Activated T-helper 9 cell treated with anti-CD3 and anti-CD28 coated beads, Interleukin-2, amount 50 U/mL, for 16 hours (primary cell): ENCODE measurements around the gene EBLN2.

Experiments used
- DNase-seq: peaks from one replicate; pipeline ENCODE4 v3.0.0-alpha.2; 2020; ENCODE audit warnings: low read depth

Gene EBLN2

GRCh38 chr3:73061416-73061815 lies at the start of gene EBLN2:
Gene EBLN2 (plus strand): TSS chr3:73061659. CDS start chr3:73062082, 423 bp downstream.
- no peak for DNase-seq

DNA sequence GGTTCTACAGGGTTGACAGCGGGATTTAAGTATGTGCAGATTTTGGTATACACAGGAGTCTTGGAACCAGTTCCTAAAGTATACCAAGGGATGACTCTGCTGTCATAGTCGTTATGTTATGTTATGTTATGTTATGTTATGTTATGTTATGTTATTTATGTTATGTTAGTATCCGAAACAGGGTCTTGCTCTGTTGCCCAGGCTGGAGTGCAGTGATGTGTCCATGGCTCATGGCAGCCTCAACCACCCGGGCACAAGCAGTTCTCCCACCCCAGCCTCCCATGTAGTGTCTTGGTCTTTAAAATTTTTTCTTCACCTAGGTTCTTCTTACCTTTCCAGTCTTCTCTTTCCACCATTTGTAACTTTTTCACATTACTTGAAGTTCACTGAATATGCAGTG lies 43.2 kb upstream of the EBLN2 start:
- no peak for DNase-seq

- DNase-seq, result no peak
Observed at GRCh38 chr3:73018790-73019441, 42.5 kb upstream of the EBLN2 start.

GRCh38 chr3:73021301-73021835 lies 40.1 kb upstream of the EBLN2 start:
- no peak for DNase-seq

DNA sequence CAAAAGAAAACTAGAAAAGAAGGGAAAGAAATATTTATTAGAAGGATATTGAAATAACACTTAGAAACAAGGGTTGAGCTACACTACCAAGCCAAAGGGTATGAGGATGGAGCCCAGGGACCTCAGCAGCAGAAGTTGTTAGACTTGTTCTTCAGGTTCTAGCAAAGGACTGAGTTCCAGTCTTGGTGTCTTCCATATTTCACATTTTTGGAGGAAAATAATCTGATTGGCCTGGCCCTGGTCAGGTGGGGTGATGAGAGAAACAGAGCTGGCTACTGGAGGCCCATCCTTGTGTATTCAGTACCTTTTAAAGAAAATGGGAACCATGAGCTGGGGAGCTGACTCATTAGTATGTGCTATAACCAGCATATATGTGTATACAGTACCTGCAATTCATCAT lies 36.6 kb upstream of the EBLN2 start:
- no peak for DNase-seq

DNA sequence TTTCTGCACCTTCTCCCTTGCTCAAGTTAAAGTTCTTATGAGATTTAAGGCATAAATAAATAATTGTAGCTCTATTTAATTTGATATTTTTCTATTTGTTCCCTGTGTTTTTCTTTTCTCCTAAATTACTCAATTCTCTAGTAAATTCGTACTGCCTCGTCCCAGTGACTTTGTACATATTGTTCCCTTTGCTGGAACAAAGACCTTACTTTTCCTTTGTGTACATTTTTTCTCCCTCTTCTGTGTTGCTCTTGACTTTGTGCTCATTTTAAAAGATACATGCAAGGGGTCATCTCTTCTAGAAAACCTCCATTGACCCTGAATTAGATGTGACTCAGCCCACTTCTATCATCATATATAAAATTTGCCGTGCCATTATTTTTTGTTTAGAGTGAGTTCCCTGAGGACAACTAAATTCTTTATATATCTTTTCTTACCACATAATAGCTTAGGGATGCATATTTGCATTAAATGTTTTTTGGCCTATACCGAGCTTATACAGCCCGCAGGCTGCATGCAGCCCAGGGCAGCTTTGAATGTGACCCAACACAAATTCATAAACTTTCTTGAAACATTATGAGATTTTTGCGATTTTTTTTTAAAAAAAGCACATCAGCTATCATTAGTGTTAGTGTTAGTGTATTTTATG lies 35.2 kb upstream of the EBLN2 start:
- no peak for DNase-seq

GRCh38 chr3:73026760-73027113 lies 34.7 kb upstream of the EBLN2 start:
- DNase-seq, result no peak

DNA sequence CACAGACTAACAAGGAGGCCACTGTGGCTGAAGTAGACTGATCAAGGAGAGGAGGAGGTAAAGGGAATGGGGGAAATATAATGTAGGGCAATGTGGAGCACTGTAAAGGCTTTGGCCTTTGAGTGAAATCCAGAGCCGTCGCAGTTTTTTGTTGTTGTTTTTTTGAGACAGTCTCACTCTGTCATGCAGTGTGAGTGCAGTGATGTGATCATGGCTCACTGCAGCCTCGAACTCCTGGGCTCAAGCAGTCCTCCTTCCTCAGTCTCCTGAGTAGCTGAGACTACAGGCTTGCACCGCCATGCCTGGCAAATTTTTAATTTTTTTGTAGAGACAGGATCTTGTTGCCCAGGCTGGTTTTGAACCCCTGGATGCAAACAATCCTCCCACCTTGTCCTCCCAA lies 32.7 kb upstream of the EBLN2 start:
- DNase-seq, result no peak

DNA sequence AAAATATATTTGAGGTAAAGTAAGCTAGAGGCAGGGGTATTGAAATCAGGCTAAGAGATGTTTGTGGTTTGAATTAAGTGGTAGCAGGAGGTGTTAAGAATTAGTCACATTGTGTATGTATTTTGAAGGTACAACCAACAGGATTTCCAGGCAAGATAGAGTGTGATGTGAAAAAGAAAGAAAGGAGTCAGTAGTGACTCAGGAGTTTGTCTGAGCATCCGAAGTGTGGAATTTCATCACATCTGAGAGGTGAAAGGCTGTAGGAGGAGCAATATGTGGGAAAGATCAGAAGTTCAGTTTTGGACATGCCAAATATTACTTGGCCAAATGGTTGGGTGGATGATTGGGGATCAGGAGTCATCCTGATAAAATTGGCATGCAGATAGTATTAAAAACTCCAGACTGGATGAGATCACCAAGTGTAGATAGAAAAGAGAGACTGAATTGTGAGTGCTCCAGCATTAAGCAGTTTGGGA lies 32.1 kb upstream of the EBLN2 start:
- no peak for DNase-seq

DNA sequence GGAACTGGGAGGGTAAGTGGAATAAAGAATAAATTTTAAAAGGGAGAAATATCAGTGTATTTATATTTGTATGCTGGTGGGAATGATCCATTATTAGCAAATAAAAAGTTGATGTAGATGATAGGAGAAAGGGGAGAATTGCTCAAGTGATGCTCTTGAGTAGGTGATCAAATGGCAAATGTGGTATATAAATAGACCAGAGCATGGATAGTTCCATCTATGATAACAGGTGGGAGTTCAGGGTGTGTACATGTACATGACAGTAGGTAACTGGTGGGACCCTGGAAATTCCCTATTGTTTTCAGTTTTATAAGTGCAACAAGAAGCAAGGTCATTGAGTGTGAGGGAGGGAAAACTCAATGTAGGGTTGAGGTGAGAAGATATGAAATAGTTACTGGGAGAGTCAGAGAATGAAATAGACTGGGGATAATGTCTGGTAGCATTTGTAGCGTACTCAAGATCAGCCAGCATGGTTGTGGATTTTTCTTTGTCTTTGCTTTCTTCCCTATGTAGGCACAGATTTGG lies 31.3 kb upstream of the EBLN2 start:
- DNase-seq, result no peak

DNA sequence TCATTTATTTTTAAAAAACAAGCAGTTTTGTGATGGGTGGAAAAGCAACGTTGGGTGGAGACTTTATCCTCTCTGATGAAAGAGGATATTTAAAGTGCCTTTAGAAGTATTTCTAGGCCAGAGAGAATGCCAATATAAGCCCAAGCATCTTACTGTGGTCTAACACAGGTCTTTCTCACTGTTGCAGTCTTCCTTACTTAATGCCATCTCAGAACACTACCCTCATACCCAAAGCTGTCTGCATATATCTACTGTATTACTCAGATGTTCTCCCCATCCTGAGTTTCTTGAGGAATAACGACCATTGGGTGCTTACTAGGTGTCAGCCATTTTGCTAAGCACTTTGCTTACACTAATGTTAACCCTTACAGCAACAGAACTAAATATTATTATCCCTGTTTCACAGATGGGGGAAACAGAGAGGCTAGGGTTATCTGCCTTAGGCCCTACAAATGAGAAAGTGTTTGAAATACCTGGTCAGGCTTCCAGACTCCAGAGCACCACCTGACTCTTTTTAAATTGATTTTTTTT lies 29.8 kb upstream of the EBLN2 start:
- DNase-seq, result no peak

DNA sequence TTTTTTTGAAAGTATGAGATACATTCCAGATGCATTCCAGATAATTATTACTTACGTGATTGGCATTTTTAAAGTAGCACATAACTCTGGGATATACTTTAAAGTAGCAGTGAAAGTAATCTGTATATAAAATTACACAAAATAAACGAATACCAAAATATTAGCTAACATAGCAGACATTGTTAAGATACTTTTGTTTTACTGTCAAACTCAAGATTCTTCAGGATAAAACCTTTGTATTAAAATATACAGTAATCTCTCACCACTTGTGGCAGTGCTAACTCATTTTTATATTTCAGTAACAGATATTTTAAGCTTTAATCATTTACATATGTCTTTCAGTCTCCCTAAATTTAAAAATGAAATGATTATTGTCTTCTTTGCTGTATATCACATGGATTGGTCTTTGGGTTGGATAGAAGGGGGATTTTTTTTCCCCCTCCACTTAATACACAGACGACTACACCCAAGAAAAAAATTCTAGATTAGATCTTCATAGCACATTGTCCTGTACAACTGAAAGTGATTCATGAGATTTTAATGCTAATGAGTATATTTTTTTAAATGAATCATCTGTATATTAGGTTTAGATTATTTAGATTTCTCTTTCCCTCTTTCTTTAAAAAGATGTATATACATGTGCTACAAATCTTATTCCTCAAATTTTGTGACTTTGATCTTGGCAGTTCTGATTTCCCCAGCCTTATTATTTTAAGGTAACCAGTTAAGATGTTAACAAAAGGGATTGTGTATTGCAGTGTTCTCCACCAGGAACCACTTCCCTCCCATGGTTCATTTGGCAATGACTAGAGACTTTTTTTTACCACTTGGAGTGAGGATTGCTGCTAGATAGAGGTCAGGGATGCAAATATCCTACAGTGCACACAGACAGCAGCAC lies 24.5 kb upstream of the EBLN2 start:
- DNase-seq, result no peak

- DNase-seq, result no peak
Observed at GRCh38 chr3:73041537-73041936, 19.9 kb upstream of the EBLN2 start.

DNA sequence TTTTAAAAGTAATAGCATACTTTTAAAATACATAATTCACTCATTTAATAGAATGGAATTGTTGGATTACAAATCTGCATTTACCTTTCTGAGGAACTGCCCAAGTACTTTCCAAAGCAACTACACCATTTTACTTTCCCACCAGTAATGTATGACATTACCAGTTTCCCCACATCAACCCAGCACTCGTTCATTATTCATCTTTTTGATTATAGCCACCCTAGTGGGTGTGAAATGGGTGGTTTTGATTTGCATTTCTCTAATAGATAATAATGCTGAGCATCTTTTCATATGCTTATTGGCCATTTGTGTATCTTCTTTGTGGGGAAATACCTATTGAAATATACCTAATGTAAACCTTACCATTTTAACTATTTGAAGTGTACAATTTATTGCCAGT lies 18.0 kb upstream of the EBLN2 start:
- DNase-seq, result no peak

- no peak for DNase-seq
Observed at GRCh38 chr3:73045391-73045790, 16.1 kb upstream of the EBLN2 start.

GRCh38 chr3:73046195-73046594 lies 15.3 kb upstream of the EBLN2 start:
- no peak for DNase-seq

- DNase-seq, result no peak
Observed at GRCh38 chr3:73049319-73049718, 12.1 kb upstream of the EBLN2 start.

DNA sequence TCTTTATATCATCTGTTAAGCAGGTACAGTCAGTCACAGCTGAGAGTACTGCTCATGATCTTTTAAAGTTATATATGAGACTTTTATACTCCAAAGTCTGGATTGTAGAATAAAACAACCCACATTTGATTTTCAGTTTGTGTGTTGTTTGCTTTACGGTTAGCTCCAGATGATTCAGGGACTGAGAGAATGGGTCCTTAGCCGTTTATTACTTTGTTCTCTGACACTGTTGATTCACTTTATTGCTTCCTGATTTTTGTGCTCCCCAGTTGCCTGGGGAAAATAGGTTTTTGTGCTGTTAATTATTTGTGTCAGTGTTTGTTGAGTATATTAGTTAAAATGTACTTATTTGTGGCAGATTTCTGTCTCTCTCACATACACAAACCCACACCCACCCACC lies 8.6 kb upstream of the EBLN2 start:
- no peak for DNase-seq

DNA sequence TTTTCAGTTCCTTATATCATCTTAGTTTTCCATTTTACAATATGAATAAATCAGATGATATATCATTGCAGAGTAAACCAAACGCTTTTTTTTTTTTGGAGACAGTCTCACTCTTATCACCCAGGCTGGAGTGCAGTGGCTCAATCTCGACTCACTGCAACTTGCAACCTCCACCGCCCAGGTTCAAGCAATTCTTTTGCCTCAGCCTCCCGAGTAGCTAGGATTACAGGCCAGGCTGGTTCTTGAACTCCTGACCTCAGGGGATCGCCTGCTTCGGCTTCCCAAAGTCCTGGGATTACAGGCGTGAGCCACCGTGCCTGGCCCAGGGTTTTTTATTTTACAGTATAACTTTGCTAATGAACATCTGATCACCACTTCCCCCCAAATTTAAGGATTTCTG lies 5.9 kb upstream of the EBLN2 start:
- DNase-seq, result no peak

GRCh38 chr3:73056014-73056844 lies 5.2 kb upstream of the EBLN2 start:
- no peak for DNase-seq

GRCh38 chr3:73056845-73057150 lies 4.7 kb upstream of the EBLN2 start:
- DNase-seq, result no peak
